A673 (cell line): Measurements from ENCODE around the gene MACROD1.

ENCODE experiments used
- CTCF ChIP-seq: fragments of 300-800, 200-600 bp; sonication (generic); conservative IDR thresholded peaks from 2 replicates; pipeline ENCODE4 v1.5.1; 2017; ENCODE audit warnings: low read depth, mild to moderate bottlenecking, antibody characterized with exemption, low read length, moderate library complexity, mixed read lengths
- EZH2 ChIP-seq: fragments of 200-600 bp; sonication (generic); IDR thresholded peaks from 2 replicates; pipeline ENCODE4 v1.6.1; 2017; ENCODE audit warnings: borderline replicate concordance, low read depth, mild to moderate bottlenecking, mixed read lengths, antibody characterized with exemption, low read length; ENCODE audit not compliant: poor library complexity, severe bottlenecking

- TF ChIP-seq CTCF: no peak
- no peak for TF ChIP-seq EZH2
These were observed 41.6 kb upstream of the MACROD1 start for GRCh38 chr11:64207256-64208085.
